K562 (cell line): Measurements from ENCODE around the gene PLXND1.

Source experiments
- BRCA1 ChIP-seq, 2 experiments: fragments of 450-650 bp in 1 of 2; sonication (generic) in 1 of 2; formaldehyde crosslinking in 1 of 2; IDR thresholded peaks; 2 replicates each; pipeline versions ENCODE4 v1.5.0 to v1.6.1; 2017 to 2020; ENCODE audit warnings: mild to moderate bottlenecking in 1 of 2, missing genetic modification reagents in 1 of 2
- DDX20 ChIP-seq: fragments of 450-650 bp; IDR thresholded peaks from 2 replicates; pipeline ENCODE4 v1.6.1; 2016; ENCODE audit warnings: missing genetic modification characterization, low read depth, mild to moderate bottlenecking, missing compliant biosample characterization, moderate library complexity
- MIER1 ChIP-seq: fragments of 450-650 bp; IDR thresholded peaks from 2 replicates; pipeline ENCODE4 v1.6.1; 2016; ENCODE audit warnings: antibody characterized with exemption, mild to moderate bottlenecking, low read depth
- MYC ChIP-seq, 2 experiments: fragments of 250-450 bp in 1 of 2; sonication (Bioruptor Pico) in 1 of 2; IDR thresholded peaks; 2 replicates each; pipeline versions ENCODE4 v1.5.1 to v1.6.1; 2012 to 2021; ENCODE audit warnings: low read depth in 2 of 2, borderline replicate concordance in 1 of 2, improper control_type of control experiment in 1 of 2, low read length in 1 of 2, mild to moderate bottlenecking in 1 of 2, moderate library complexity in 1 of 2
- NFIC ChIP-seq: fragments of 450-650 bp; IDR thresholded peaks from 2 replicates; pipeline ENCODE4 v1.6.1; 2017; ENCODE audit warnings: mild to moderate bottlenecking, inconsistent platforms
- RAD21 ChIP-seq, 2 experiments: fragments of 250-450 bp in 1 of 2; fragments of 450-650 bp in 1 of 2; sonication (Bioruptor Pico) in 1 of 2; formaldehyde crosslinking in 1 of 2; IDR thresholded peaks in 1 of 2; conservative IDR thresholded peaks in 1 of 2; 2 replicates each; pipeline versions ENCODE4 v1.4.0 to v1.8.0; 2020 to 2022; ENCODE audit warnings: mild to moderate bottlenecking in 2 of 2, moderate library complexity in 1 of 2
- ZNF143 ChIP-seq: sonication (generic); formaldehyde crosslinking; IDR thresholded peaks from 2 replicates; pipeline ENCODE4 v1.9.0; 2022; ENCODE audit warnings: mild to moderate bottlenecking, missing genetic modification reagents
- ZNF165 ChIP-seq: fragments of 250-450 bp; sonication (Bioruptor Pico); IDR thresholded peaks from 2 replicates; pipeline ENCODE4 v1.4.0; 2020; ENCODE audit warnings: borderline replicate concordance

GRCh38 chr3:129584631-129585030, 21.8 kb downstream of the PLXND1 start:
- no peak for TF ChIP-seq ZNF143 (CRISPR knock-in tag)
- TF ChIP-seq NFIC: no peak
- no peak for TF ChIP-seq BRCA1 (IDR thresholded peaks at IDR 0.05)
- no peak for TF ChIP-seq BRCA1 (CRISPR knock-in tag; IDR thresholded peaks at IDR 0.05)
- no peak for TF ChIP-seq RAD21 (CRISPR knock-in tag; conservative IDR thresholded peaks at IDR 0.05 in 1 of 2, IDR thresholded peaks at IDR 0.05 in 1 of 2)
- TF ChIP-seq MIER1: no peak
- no peak for TF ChIP-seq MYC (IDR thresholded peaks at IDR 0.05; ENCODE audit: low read depth, low read length)
- no peak for TF ChIP-seq MYC (CRISPR knock-in tag; IDR thresholded peaks at IDR 0.05; ENCODE audit: borderline replicate concordance, low read depth)
- no peak for TF ChIP-seq DDX20 (tag)
- no peak for TF ChIP-seq ZNF165
